Psoas muscle (tissue), 8 donors: ENCODE data around the gene NAT8. TPM values are rescaled to one million over a fixed set of nuclear protein-coding genes. Genes with fewer than 3 reads are reported as not detected.
"Not testable (repeated sequence)": the region's sequence is repeated elsewhere in the genome, so short reads cannot be mapped to it uniquely, and the experiment has no call there.

Source experiments
- ATAC-seq, 4 donors: fragments of 200-7000 bp; cut with Tn5 transposase; one replicate each; pipeline ENCODE4 v1.9.1; 2020; ENCODE audit warnings: moderate library complexity in 3 of 4, mild to moderate bottlenecking in 2 of 4
- DNase-seq, 2 donors: peaks; one replicate each; pipeline ENCODE4 v3.0.0-alpha.2; 2020
- H3K27ac ChIP-seq: fragments of 200-600 bp; one replicate; pipeline ENCODE4 v1.8.0; 2022
- H3K27me3 ChIP-seq, 3 donors: fragments of 200-600 bp in 1 of 3; one replicate each; pipeline versions ENCODE4 v1.6.1 to v1.8.0; 2013 to 2022; ENCODE audit warnings: low read length in 2 of 3, mild to moderate bottlenecking in 2 of 3, moderate library complexity in 1 of 3; ENCODE audit not compliant: insufficient read depth in 3 of 3
- H3K36me3 ChIP-seq, 2 donors: fragments of 200-600 bp in 1 of 2; one replicate each; pipeline versions ENCODE4 v1.6.1 to v1.8.0; 2013 to 2022; ENCODE audit warnings: low read depth in 1 of 2, mild to moderate bottlenecking in 1 of 2, moderate library complexity in 1 of 2; ENCODE audit not compliant: insufficient read depth in 1 of 2
- H3K4me1 ChIP-seq: fragments of 200-600 bp; one replicate; pipeline ENCODE4 v1.8.0; 2022
- H3K4me3 ChIP-seq: fragments of 200-600 bp; one replicate; pipeline ENCODE4 v1.8.0; 2022; ENCODE audit warnings: mild to moderate bottlenecking
- H3K9me3 ChIP-seq: fragments of 200-600 bp; one replicate; pipeline ENCODE4 v1.8.0; 2022
- CTCF ChIP-seq: fragments of 200-600 bp; IDR thresholded peaks from one replicate; pipeline ENCODE4 v1.8.0; 2022; ENCODE audit warnings: antibody characterized with exemption
- WGBS, 3 donors: extraction: QIAGEN DNeasy Blood & Tissue Kit; methylation state at CpG; one replicate each; pipeline versions ENCODE4 v1.1.6 to v1.1.7; 2013; 5-methylcytosine and 5-hydroxymethylcytosine counted together
- intact Hi-C, 2 donors: fragments of 100-400 bp; cut with DNase I; formaldehyde crosslinking; loops; one replicate each; pipeline versions ENCODE4 v1.11.0 to v1.14.2; 2022
- polyA plus RNA-seq, 3 donors: library from polyadenylated mRNA; stranded (reverse); fragments of 200-250 nt; gene quantifications; one replicate each; pipeline ENCODE4 v1.2.3, GENCODE V29; 2013
- total RNA-seq, 4 donors: library from RNA; stranded (reverse); fragmentation: NEBNext Ultra II Directional in 2 of 4; extraction: Animal tissue kit (Norgen Biotek cat#: 25700) in 2 of 4; gene quantifications; one replicate each; pipeline versions ENCODE4 v1.2.1 to v1.2.4, GENCODE V29; 2021 to 2023
- donor health status: healthy with polysubstance abuse.
- donor health status: DM: no; HTN: no; CAD: no; lungs with moderate emphysema.
- donor health status: Bipolar disorder and iron deficiency.
- donor health status: healthy.
- donor health status: DM: yes; HTN: yes; CAD: no.
- donor health status: DM: no; HTN: no; CAD: no.
- donor health status: DM: no; HTN: no; CAD: no.
- donor health status: DM: yes; HTN: yes; CAD: no.

Gene NAT8
- total and polyA plus RNA-seq, 7 donors, result not detected

- Histone ChIP-seq H3K9me3 (no peaks in the 10 kb centered on the region), H3K4me1 (no peaks in the 10 kb centered on the region), H3K27me3 (no peaks in the 10 kb centered on the region), H3K4me3 (no peak overlapping the region), H3K27ac (no peak overlapping the region), H3K36me3 (peaks cover 0 to 5% of the 10 kb centered on the region in 2 donors)
- ATAC-seq, result no peak
- no peak for DNase-seq
- intact Hi-C loops, result no loop called here
- 80 to 94% (median 88%) methylated on average over 3 of the region's 3 CpGs for WGBS, 3 donors
- TF ChIP-seq CTCF, result no peak
Measured at GRCh38 chr2:73610111-73610510, 32.1 kb downstream of the NAT8 start.

- H3K4me1 ChIP-seq, ATAC-seq, H3K27me3 ChIP-seq, H3K4me3 ChIP-seq, DNase-seq, intact Hi-C loops, H3K27ac ChIP-seq, H3K9me3 ChIP-seq: not testable (repeated sequence)
- WGBS, 3 donors, result 82 to 87% (median 84%) methylated on average over 2 of the region's 2 CpGs
- H3K36me3 ChIP-seq, result peaks cover 0 to 42% of the 10 kb centered on the region in 2 donors
Measured at GRCh38 chr2:73604589-73604988, 37.6 kb downstream of the NAT8 start.

GRCh38 chr2:73603099-73603588 lies 39.1 kb downstream of the NAT8 start:
- H3K4me1 ChIP-seq, H3K27ac ChIP-seq, intact Hi-C loops, ATAC-seq, H3K9me3 ChIP-seq, H3K4me3 ChIP-seq, DNase-seq, H3K27me3 ChIP-seq: not testable (repeated sequence)
- peaks cover 0 to 38% of the 10 kb centered on the region in 2 donors for H3K36me3 ChIP-seq
- 87 to 93% (median 89%) methylated on average over 4 of the region's 4 CpGs for WGBS, 3 donors

- H3K9me3 ChIP-seq, result no peaks in the 10 kb centered on the region
- no peak overlapping the region for H3K4me3 ChIP-seq
- DNase-seq (no peak), ATAC-seq (no peak)
- no peak for TF ChIP-seq CTCF
- H3K27ac ChIP-seq, result no peak overlapping the region
- 75 to 91% (median 87%) methylated on average over 5 of the region's 5 CpGs for WGBS, 3 donors
- H3K27me3 ChIP-seq, result no peaks in the 10 kb centered on the region
- intact Hi-C loops, result no loop called here
- H3K36me3 ChIP-seq, result peaks cover 0 to 38% of the 10 kb centered on the region in 2 donors
- H3K4me1 ChIP-seq, result no peaks in the 10 kb centered on the region
Measured at GRCh38 chr2:73601780-73602179, 40.4 kb downstream of the NAT8 start.

GRCh38 chr2:73594251-73594650 lies 48.0 kb downstream of the NAT8 start:
- Histone ChIP-seq H3K27me3 (no peaks in the 10 kb centered on the region), H3K36me3 (no peaks in the 10 kb centered on the region), H3K4me3 (no peak overlapping the region), H3K9me3 (no peaks in the 10 kb centered on the region), H3K4me1 (no peaks in the 10 kb centered on the region), H3K27ac (no peak overlapping the region)
- DNase-seq, result no peak
- 88 to 95% (median 94%) methylated on average over 2 of the region's 2 CpGs for WGBS, 3 donors
- TF ChIP-seq CTCF, result no peak
- ATAC-seq, result no peak
- intact Hi-C loops, result no loop called here

GRCh38 chr2:73593680-73594079 lies 48.5 kb downstream of the NAT8 start:
- 59 to 74% (median 68%) methylated on average over 2 of the region's 2 CpGs for WGBS, 3 donors
- intact Hi-C loops, result no loop called here

More at GRCh38 chr2:73593680-73594079, 48.5 kb downstream of the NAT8 start:
- DNase-seq, result no peak
- Histone ChIP-seq H3K36me3 (no peaks in the 10 kb centered on the region), H3K27me3 (no peaks in the 10 kb centered on the region), H3K9me3 (no peaks in the 10 kb centered on the region), H3K4me3 (no peak overlapping the region), H3K27ac (no peak overlapping the region), H3K4me1 (no peaks in the 10 kb centered on the region)
- no peak for TF ChIP-seq CTCF
- no peak for ATAC-seq
